AG09309 (cell line): ENCODE results near the gene ALG14.

Source experiments
- DNase-seq: peaks from one replicate; pipeline ENCODE4 v3.0.0-alpha.2; 2010; ENCODE audit warnings: low read depth
- H3K4me3 ChIP-seq: 2 replicates; pipeline ENCODE4 v1.5.1; 2011; ENCODE audit warnings: mild to moderate bottlenecking, low read depth, low read length, moderate library complexity; ENCODE audit not compliant: control insufficient read depth
- CTCF ChIP-seq: IDR thresholded peaks from 2 replicates; pipeline ENCODE4 v1.5.1; 2011; ENCODE audit warnings: mild to moderate bottlenecking, low read depth, low read length, inconsistent platforms; ENCODE audit not compliant: insufficient read depth, control insufficient read depth; ENCODE audit errors: missing control alignments

ALG14 gene

GRCh38 chr1:95005584-95005983 lies 67.2 kb downstream of the ALG14 start:
- H3K4me3 ChIP-seq: no peak overlapping the region
- DNase-seq: no peak
- no peak for TF ChIP-seq CTCF

DNA sequence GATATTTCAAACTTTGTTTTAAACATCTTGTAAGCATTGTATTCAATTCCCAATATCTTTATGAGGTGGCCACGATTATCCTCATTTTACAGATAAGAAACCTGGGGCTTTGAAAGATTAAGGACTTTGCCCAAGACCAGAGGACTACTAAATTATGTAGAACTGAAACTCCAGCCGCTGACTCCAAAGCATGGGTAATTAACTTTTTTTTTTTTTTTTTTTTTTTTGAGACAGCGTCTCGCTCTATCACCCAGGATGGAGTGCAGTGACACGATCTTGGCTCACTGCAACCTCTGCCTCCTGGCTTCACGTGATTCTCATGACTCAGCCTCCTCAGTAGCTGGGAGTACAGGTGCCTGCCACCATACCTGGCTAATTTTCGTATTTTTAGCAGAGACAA lies 68.7 kb downstream of the ALG14 start:
- no peak for TF ChIP-seq CTCF
- no peak for DNase-seq
- no peak overlapping the region for H3K4me3 ChIP-seq

GRCh38 chr1:95003433-95003738 lies 69.4 kb downstream of the ALG14 start:
- H3K4me3 ChIP-seq: no peak overlapping the region
- DNase-seq: no peak
- no peak for TF ChIP-seq CTCF

GRCh38 chr1:95002540-95003432 lies 70.0 kb downstream of the ALG14 start:
- no peak overlapping the region for H3K4me3 ChIP-seq
- no peak for TF ChIP-seq CTCF
- DNase-seq: no peak

DNA sequence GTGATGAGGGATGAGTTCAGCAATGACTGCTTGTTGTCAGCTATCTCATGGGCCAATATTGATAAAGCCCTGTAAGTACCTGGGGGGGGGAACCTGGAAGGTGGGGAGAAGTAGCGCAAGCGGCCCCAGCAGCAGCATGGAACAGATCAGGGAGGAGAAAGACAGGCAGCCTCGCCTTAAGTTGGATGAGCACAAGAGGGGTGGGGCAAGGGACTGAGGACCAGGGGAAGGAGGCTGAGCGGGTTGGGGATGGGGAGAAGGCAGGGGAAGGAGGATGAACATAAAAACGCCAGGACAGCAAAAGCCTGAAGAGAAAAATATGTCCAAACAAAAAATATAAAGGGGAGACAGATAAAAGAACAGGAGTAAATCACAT lies 70.6 kb downstream of the ALG14 start:
- TF ChIP-seq CTCF: no peak
- DNase-seq: no peak
- no peak overlapping the region for H3K4me3 ChIP-seq

DNA sequence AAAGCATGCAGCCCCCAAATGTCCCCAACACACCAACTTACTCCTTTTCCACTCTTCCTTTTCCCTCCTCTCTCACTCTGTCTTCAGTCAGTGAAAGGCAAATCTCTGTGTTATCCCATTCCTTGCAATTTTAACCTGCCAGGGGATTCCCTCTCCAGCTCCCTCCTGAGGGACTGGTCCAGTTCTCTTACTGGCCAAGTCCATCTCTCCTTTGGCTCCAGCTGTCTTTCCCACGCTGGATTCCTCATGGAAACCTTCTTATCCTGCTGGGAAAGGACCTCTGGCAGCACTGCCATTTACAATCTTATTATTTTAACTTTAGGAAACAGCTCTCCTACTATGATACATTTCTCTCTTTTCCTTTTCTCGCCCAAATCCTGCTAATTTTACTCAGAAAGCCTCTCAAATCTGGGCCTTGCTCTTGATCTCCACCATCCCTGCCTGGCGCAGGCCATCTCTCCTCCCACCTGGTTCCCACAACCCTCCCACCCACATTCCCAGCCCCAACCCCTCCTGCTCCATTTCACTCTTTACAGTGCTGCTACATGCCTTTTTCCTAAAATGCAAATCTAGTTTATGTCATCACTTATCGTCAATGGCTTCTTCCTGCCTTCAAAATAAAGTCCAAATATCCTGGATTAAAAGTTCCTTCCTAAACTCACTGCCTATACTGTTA lies 73.2 kb downstream of the ALG14 start:
- H3K4me3 ChIP-seq: no peak overlapping the region
- TF ChIP-seq CTCF: no peak
- no peak for DNase-seq
